ENCODE measurements around the gene PQBP1. TPM values are rescaled to one million over a fixed set of nuclear protein-coding genes. Genes with fewer than 3 reads are reported as not detected.

Gene PQBP1
- total RNA-seq, 1 experiment from 2014 or later, result 133 TPM

GRCh38 chrX:48918643-48919340 is 21.1 kb downstream of the PQBP1 start, which contains the start of gene PIM2:
Gene PIM2 (minus strand): TSS chrX:48919024. CDS start chrX:48918834, 190 bp downstream.
- Histone ChIP-seq H3K36me3 (ENCODE audit: insufficient read depth, low read length, poor library complexity, severe bottlenecking) (peaks cover 9% of the 10 kb centered on the region), H3K9me3 (ENCODE audit: low read depth, low read length, poor library complexity, severe bottlenecking) (no peaks in the 10 kb centered on the region), H3K4me1 (ENCODE audit: insufficient read depth, low read length, poor library complexity, severe bottlenecking) (peaks cover 4% of the 10 kb centered on the region), H3K27ac (ENCODE audit: low read depth, low read length, poor library complexity, severe bottlenecking) (peak within 1 kb of the TSS; percentile 81), H3K4me3 (ENCODE audit: low read depth, low read length, poor library complexity, severe bottlenecking) (peak within 1 kb of the TSS; percentile 69), H3K27me3 (replicated peaks; ENCODE audit: insufficient read depth, low read depth, low read length, poor library complexity) (no peaks in the 10 kb centered on the region)
- peak; percentile 95 for DNase-seq (ENCODE audit: low spot score)
- ChIA-PET CTCF (interaction anchor here (0.6 kb wide), 1 partner anchor 270 kb away, joined by 5 read pairs; no protein-coding TSS in a partner anchor), POLR2A (ENCODE audit: low non-redundant PET) (no interaction called here)
- intact Hi-C loops (cut with micrococcal nuclease; ENCODE audit: unreplicated experiment), result loop anchor here (5.0 kb wide), 1 partner anchor 321 kb away; the partner anchor contains the start of gene WDR13
- no peak for TF ChIP-seq CTCF (conservative IDR thresholded peaks at IDR 0.05; ENCODE audit: low read depth, low read length)
- TF ChIP-seq EZH2 (IDR thresholded peaks at IDR 0.05; ENCODE audit: borderline replicate concordance, low read depth, low read length, poor library complexity, severe bottlenecking), result no peak
- BruUV-seq (replicated peaks), result no TSS peak

GRCh38 chrX:48919360-48919841 is 21.7 kb downstream of the PQBP1 start:
- no TSS peak for BruUV-seq (replicated peaks)
- Histone ChIP-seq H3K9me3 (ENCODE audit: low read depth, low read length, poor library complexity, severe bottlenecking) (no peaks in the 10 kb centered on the region), H3K27ac (ENCODE audit: low read depth, low read length, poor library complexity, severe bottlenecking) (peak overlapping the region; percentile 48), H3K36me3 (ENCODE audit: insufficient read depth, low read length, poor library complexity, severe bottlenecking) (peaks cover 8% of the 10 kb centered on the region), H3K27me3 (replicated peaks; ENCODE audit: insufficient read depth, low read depth, low read length, poor library complexity) (no peaks in the 10 kb centered on the region), H3K4me3 (ENCODE audit: low read depth, low read length, poor library complexity, severe bottlenecking) (peak overlapping the region; percentile 69), H3K4me1 (ENCODE audit: insufficient read depth, low read length, poor library complexity, severe bottlenecking) (peaks cover 4% of the 10 kb centered on the region)
- no peak for TF ChIP-seq CTCF (conservative IDR thresholded peaks at IDR 0.05; ENCODE audit: low read depth, low read length)
- TF ChIP-seq EZH2 (IDR thresholded peaks at IDR 0.05; ENCODE audit: borderline replicate concordance, low read depth, low read length, poor library complexity, severe bottlenecking), result no peak
- POLR2A ChIA-PET (ENCODE audit: low non-redundant PET), result no interaction called here
- intact Hi-C loops (cut with micrococcal nuclease; ENCODE audit: unreplicated experiment), result loop anchor here (5.0 kb wide), 1 partner anchor 322 kb away; the partner anchor contains the start of gene WDR13
- CTCF ChIA-PET, result interaction anchor here (0.6 kb wide), 1 partner anchor 271 kb away, joined by 5 read pairs; no protein-coding TSS in a partner anchor
- no peak for DNase-seq (ENCODE audit: low spot score)

- no peak overlapping the region for H3K4me3 ChIP-seq (ENCODE audit: low read depth, low read length, poor library complexity, severe bottlenecking)
- peaks cover 4% of the 10 kb centered on the region for H3K4me1 ChIP-seq (ENCODE audit: insufficient read depth, low read length, poor library complexity, severe bottlenecking)
- intact Hi-C loops (cut with micrococcal nuclease; ENCODE audit: unreplicated experiment), result loop anchor here (5.0 kb wide), 1 partner anchor 323 kb away; the partner anchor contains the start of gene WDR13
- ChIA-PET POLR2A (ENCODE audit: low non-redundant PET) (no interaction called here), CTCF (no interaction called here)
- no peaks in the 10 kb centered on the region for H3K27me3 ChIP-seq (replicated peaks; ENCODE audit: insufficient read depth, low read depth, low read length, poor library complexity)
- DNase-seq (ENCODE audit: low spot score), result no peak
- no TSS peak for BruUV-seq (replicated peaks)
- peaks cover 5% of the 10 kb centered on the region for H3K36me3 ChIP-seq (ENCODE audit: insufficient read depth, low read length, poor library complexity, severe bottlenecking)
- no peak for TF ChIP-seq EZH2 (IDR thresholded peaks at IDR 0.05; ENCODE audit: borderline replicate concordance, low read depth, low read length, poor library complexity, severe bottlenecking)
- TF ChIP-seq CTCF (conservative IDR thresholded peaks at IDR 0.05; ENCODE audit: low read depth, low read length), result no peak
- H3K27ac ChIP-seq (ENCODE audit: low read depth, low read length, poor library complexity, severe bottlenecking), result no peak overlapping the region
- H3K9me3 ChIP-seq (ENCODE audit: low read depth, low read length, poor library complexity, severe bottlenecking), result no peaks in the 10 kb centered on the region
Measured at GRCh38 chrX:48919947-48920717, 22.4 kb downstream of the PQBP1 start.
